ENCODE measurements around the gene GSKIP. TPM values are rescaled to one million over a fixed set of nuclear protein-coding genes. Genes with fewer than 3 reads are reported as not detected.

The GSKIP gene, protein sequence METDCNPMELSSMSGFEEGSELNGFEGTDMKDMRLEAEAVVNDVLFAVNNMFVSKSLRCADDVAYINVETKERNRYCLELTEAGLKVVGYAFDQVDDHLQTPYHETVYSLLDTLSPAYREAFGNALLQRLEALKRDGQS
- total RNA-seq (2021) (41.4 to 43.9 TPM (median 43.0 TPM) in 3 replicates), Bru-seq, nascent RNA (percentile 88 among the genes with signal in this experiment)
- long read RNA-seq, experiment 1, transcript GSKIP-203 (4 exons, 760 nt) = major isoform, 182 of 221 reads
- long read RNA-seq, experiment 1, partial matches to known transcripts = 26 of 221 reads
- long read RNA-seq, experiment 1, other reads (novel, unspliced or antisense) = 13 of 221 reads
- long read RNA-seq, experiment 2, transcript GSKIP-203 (4 exons, 760 nt) = major isoform, 24 of 73 reads
- long read RNA-seq, experiment 2, partial matches to known transcripts = 46 of 73 reads
- long read RNA-seq, experiment 2, other reads (novel, unspliced or antisense) = 3 of 73 reads
- long read RNA-seq, experiment 3, transcript GSKIP-203 (4 exons, 760 nt) = major isoform, 217 of 245 reads
- long read RNA-seq, experiment 3, partial matches to known transcripts = 26 of 245 reads
- long read RNA-seq, experiment 3, other reads (novel, unspliced or antisense) = 1 of 245 reads

DNA sequence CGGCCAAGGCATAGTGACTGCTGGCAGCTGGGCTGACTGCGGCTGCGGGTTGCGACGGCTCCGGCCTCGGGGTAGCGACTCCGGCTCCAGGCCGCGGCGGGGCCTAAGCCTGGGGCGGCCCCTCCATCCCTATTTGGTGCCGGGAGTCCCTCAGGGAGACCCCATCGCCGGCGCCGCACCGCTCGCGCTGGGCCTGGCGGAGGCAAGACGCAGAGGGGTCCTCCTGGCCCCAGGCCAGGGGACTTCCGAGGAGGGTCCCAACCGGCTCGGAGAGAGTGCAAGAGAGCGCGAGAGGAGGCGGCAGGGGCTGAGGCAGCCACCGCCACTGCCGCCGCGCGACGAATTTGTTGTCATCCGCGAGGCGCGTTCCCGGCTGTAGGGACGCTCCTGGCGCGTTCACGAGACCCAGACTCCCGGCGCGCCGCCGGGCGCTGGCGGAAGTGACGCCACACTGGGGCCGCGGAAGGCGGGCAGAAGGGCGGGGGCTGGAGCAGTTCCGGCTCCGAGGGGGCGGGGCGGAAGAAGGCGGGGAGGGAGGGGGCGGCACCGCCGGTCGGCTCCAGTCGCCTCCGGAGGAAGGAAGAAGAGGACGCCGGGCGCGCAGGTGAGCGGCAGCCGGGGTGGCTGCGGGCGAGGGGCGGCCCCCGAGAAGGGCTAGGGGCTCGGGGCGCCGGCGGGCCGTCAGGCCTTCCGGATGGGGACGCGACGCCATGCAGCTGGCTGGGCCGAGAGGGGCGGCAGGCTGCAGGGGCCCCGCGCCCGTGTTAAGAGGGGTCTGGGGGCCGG is at the start of gene GSKIP, which contains the start of gene ATG2B:
Gene GSKIP, plus strand, starts transcription at position 562 of the 786 bp plus-strand sequence. CDS start 18,722 bp downstream, outside the sequence.
Gene ATG2B, minus strand, starts transcription at position 377 of the 786 bp plus-strand sequence. Its CDS starts 365 bp downstream, at position 12.
- Mint-ChIP-seq H3K9me3 (no peaks in the 10 kb centered on the region), H3K27ac (peak within 1 kb of the TSS; percentile 85), H3K36me3 (no peaks in the 10 kb centered on the region), H3K4me1 (peaks cover 35% of the 10 kb centered on the region), H3K4me3 (peak within 1 kb of the TSS; percentile 93), H3K27me3 (ENCODE audit: low read depth) (no peaks in the 10 kb centered on the region)
- CTCF ChIA-PET = no interaction called here
- POLR2A ChIA-PET = interaction anchor here (0.6 kb wide), 1 partner anchor 155 kb away, joined by 3 read pairs; no protein-coding TSS in a partner anchor
- ATAC-seq (peak; percentile 75), DNase-seq (ENCODE audit: low spot score) (peak; percentile 97)
- peak; percentile 3; the same call in 1 of the 2 replicates for TF ChIP-seq ZNF416 (CRISPR knock-in tag; IDR thresholded peaks at IDR 0.05)
- TF ChIP-seq, protein P1, sequence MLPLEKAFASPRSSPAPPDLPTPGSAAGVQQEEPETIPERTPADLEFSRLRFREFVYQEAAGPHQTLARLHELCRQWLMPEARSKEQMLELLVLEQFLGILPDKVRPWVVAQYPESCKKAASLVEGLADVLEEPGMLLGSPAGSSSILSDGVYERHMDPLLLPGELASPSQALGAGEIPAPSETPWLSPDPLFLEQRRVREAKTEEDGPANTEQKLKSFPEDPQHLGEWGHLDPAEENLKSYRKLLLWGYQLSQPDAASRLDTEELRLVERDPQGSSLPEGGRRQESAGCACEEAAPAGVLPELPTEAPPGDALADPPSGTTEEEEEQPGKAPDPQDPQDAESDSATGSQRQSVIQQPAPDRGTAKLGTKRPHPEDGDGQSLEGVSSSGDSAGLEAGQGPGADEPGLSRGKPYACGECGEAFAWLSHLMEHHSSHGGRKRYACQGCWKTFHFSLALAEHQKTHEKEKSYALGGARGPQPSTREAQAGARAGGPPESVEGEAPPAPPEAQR (CRISPR knock-in tag; IDR thresholded peaks at IDR 0.05) = no peak
- TF ChIP-seq, protein P2, sequence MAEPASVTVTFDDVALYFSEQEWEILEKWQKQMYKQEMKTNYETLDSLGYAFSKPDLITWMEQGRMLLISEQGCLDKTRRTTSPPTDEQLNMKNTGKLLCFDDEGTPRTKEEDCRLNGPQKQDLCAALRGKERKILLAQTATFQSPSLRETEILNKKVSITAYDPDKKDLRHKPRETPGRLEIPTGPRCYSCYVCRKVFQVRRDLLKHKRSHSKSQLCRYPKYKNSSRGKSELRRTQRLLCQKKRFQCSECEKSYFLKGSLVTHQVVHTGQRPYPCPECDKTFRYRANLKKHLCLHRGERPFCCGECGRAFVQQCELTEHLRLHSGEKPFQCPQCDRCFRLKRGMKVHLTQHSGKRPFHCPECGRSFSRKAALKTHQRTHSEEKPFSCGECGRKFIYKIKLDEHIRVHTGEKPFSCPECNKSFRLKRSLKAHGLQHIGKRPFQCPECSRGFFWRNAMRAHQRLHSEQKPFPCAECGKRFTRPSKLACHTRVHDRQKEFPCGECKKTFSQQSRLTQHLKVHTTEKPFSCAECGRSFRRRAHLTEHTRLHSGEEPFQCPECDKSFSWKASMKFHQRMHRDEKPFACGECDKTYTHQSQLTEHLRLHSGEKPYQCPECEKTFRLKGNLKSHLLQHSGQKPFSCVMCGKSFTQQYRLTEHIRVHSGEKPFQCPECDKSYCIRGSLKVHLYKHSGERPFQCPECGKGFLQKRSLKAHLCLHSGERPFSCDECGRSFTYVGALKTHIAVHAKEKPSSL (CRISPR knock-in tag; conservative IDR thresholded peaks at IDR 0.05) = no peak
- no peak for TF ChIP-seq NFATC4 (CRISPR knock-in tag; IDR thresholded peaks at IDR 0.05)
- TF ChIP-seq, protein P3, sequence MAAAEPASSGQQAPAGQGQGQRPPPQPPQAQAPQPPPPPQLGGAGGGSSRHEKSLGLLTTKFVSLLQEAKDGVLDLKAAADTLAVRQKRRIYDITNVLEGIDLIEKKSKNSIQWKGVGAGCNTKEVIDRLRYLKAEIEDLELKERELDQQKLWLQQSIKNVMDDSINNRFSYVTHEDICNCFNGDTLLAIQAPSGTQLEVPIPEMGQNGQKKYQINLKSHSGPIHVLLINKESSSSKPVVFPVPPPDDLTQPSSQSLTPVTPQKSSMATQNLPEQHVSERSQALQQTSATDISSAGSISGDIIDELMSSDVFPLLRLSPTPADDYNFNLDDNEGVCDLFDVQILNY (CRISPR knock-in tag; IDR thresholded peaks at IDR 0.05) = no peak; the same call in 1 of the 2 replicates
- no peak for TF ChIP-seq RORB (CRISPR knock-in tag; IDR thresholded peaks at IDR 0.05)
- TF ChIP-seq, protein P4, sequence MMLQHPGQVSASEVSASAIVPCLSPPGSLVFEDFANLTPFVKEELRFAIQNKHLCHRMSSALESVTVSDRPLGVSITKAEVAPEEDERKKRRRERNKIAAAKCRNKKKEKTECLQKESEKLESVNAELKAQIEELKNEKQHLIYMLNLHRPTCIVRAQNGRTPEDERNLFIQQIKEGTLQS (CRISPR knock-in tag; conservative IDR thresholded peaks at IDR 0.05) = no peak
- TF ChIP-seq ZNF317 (CRISPR knock-in tag; IDR thresholded peaks at IDR 0.05; ENCODE audit: borderline replicate concordance, low read depth) = no peak
- no peak for TF ChIP-seq NR3C1 (CRISPR knock-in tag; conservative IDR thresholded peaks at IDR 0.05; ENCODE audit: low read depth)
- TF ChIP-seq, protein P5, sequence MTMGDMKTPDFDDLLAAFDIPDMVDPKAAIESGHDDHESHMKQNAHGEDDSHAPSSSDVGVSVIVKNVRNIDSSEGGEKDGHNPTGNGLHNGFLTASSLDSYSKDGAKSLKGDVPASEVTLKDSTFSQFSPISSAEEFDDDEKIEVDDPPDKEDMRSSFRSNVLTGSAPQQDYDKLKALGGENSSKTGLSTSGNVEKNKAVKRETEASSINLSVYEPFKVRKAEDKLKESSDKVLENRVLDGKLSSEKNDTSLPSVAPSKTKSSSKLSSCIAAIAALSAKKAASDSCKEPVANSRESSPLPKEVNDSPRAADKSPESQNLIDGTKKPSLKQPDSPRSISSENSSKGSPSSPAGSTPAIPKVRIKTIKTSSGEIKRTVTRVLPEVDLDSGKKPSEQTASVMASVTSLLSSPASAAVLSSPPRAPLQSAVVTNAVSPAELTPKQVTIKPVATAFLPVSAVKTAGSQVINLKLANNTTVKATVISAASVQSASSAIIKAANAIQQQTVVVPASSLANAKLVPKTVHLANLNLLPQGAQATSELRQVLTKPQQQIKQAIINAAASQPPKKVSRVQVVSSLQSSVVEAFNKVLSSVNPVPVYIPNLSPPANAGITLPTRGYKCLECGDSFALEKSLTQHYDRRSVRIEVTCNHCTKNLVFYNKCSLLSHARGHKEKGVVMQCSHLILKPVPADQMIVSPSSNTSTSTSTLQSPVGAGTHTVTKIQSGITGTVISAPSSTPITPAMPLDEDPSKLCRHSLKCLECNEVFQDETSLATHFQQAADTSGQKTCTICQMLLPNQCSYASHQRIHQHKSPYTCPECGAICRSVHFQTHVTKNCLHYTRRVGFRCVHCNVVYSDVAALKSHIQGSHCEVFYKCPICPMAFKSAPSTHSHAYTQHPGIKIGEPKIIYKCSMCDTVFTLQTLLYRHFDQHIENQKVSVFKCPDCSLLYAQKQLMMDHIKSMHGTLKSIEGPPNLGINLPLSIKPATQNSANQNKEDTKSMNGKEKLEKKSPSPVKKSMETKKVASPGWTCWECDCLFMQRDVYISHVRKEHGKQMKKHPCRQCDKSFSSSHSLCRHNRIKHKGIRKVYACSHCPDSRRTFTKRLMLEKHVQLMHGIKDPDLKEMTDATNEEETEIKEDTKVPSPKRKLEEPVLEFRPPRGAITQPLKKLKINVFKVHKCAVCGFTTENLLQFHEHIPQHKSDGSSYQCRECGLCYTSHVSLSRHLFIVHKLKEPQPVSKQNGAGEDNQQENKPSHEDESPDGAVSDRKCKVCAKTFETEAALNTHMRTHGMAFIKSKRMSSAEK (CRISPR knock-in tag; IDR thresholded peaks at IDR 0.05; ENCODE audit: borderline replicate concordance) = no peak
- TF ChIP-seq CREB1 (CRISPR knock-in tag; IDR thresholded peaks at IDR 0.05) = no peak
- TF ChIP-seq, protein P6, sequence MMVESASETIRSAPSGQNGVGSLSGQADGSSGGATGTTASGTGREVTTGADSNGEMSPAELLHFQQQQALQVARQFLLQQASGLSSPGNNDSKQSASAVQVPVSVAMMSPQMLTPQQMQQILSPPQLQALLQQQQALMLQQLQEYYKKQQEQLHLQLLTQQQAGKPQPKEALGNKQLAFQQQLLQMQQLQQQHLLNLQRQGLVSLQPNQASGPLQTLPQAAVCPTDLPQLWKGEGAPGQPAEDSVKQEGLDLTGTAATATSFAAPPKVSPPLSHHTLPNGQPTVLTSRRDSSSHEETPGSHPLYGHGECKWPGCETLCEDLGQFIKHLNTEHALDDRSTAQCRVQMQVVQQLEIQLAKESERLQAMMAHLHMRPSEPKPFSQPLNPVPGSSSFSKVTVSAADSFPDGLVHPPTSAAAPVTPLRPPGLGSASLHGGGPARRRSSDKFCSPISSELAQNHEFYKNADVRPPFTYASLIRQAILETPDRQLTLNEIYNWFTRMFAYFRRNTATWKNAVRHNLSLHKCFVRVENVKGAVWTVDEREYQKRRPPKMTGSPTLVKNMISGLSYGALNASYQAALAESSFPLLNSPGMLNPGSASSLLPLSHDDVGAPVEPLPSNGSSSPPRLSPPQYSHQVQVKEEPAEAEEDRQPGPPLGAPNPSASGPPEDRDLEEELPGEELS (CRISPR knock-in tag; IDR thresholded peaks at IDR 0.05) = 0 out of 2 replicates have a peak, but pooled peaks have one; percentile 44
- 0 out of 2 replicates have a peak, but pooled peaks have one; percentile 43 for TF ChIP-seq ZBTB21 (CRISPR knock-in tag; IDR thresholded peaks at IDR 0.05; ENCODE audit: borderline replicate concordance)
- TF ChIP-seq, protein P7, sequence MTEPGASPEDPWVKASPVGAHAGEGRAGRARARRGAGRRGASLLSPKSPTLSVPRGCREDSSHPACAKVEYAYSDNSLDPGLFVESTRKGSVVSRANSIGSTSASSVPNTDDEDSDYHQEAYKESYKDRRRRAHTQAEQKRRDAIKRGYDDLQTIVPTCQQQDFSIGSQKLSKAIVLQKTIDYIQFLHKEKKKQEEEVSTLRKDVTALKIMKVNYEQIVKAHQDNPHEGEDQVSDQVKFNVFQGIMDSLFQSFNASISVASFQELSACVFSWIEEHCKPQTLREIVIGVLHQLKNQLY (CRISPR knock-in tag; IDR thresholded peaks at IDR 0.05) = no peak
- no peak for TF ChIP-seq NR2C2 (CRISPR knock-in tag; IDR thresholded peaks at IDR 0.05)
- TF ChIP-seq PRRX2 (CRISPR knock-in tag; IDR thresholded peaks at IDR 0.05) = no peak
- no peak for TF ChIP-seq ZNF219 (CRISPR knock-in tag; IDR thresholded peaks at IDR 0.05; ENCODE audit: borderline replicate concordance)
- TF ChIP-seq ZNF263 (CRISPR knock-in tag; IDR thresholded peaks at IDR 0.05; ENCODE audit: low read depth) = no peak
- TF ChIP-seq KAT7 (CRISPR knock-in tag; IDR thresholded peaks at IDR 0.05; ENCODE audit: borderline replicate concordance) = no peak
- TF ChIP-seq FOXK1 (CRISPR knock-in tag; IDR thresholded peaks at IDR 0.05) = peak; percentile 86

Measured in WTC11 (cell line).